Germinal center (tissue), 1 donor: ENCODE measurements around the gene SFXN5.

Experiments
- DNase-seq: peaks from one replicate; pipeline ENCODE4 v3.0.0; 2012; ENCODE audit warnings: mixed read lengths, low spot score

The SFXN5 gene

DNA sequence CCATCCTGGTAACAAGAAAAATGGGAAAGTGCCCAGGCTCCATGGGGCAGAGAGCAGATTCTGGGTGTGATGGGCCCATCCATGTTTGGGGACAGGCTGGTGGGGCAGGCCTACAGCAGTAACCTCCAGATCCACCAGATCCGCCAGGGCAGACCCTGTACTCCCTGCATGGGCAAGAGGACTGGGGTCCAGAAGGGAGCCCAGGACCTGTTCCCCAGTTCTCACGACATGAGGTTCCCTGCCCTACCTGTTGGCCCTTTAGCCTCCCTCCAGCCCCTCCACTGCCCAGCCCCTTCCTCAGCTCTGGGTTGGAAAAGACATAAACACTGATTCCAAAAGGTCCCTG is 115.5 kb downstream of the SFXN5 start:
- DNase-seq: no peak

DNA sequence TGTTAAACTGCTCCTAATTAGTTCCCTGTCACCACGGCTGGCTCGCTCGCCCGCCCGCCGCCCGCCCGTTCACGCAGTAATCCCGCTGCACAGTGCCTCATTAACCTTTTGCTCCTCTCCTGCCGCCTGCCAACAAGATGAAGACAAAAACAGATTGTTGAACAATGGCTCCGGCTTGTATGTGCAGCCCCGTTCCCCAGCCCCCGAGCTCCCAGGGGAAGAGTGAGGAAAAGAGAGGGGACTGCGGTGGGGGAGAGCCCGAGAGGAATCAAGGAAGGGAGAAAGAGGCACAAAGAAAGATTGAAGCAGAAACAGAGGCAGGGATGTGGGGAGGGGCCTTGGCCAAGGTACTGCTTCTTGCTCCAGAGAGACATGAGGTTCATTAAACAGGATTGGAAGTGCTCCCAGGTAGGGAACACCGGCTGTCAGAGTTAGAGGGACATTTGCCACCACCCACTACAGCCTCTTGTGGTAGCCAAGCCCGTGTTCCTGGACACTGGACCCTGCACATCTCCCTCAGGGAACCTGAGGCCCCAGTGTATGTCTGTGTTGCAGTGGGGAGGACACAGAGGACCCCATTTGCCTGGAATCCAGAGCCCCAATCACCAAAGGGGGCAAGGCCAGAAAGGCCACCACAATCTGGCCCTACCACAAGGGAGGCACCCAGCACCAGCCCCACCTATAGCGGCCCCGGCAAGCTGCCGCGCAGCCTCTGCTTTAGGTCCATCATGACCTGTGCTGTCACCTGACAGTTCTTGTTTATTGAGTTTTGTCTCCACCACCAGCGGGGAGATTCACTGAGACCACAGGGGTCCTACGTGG is 116.1 kb downstream of the SFXN5 start:
- no peak for DNase-seq

DNA sequence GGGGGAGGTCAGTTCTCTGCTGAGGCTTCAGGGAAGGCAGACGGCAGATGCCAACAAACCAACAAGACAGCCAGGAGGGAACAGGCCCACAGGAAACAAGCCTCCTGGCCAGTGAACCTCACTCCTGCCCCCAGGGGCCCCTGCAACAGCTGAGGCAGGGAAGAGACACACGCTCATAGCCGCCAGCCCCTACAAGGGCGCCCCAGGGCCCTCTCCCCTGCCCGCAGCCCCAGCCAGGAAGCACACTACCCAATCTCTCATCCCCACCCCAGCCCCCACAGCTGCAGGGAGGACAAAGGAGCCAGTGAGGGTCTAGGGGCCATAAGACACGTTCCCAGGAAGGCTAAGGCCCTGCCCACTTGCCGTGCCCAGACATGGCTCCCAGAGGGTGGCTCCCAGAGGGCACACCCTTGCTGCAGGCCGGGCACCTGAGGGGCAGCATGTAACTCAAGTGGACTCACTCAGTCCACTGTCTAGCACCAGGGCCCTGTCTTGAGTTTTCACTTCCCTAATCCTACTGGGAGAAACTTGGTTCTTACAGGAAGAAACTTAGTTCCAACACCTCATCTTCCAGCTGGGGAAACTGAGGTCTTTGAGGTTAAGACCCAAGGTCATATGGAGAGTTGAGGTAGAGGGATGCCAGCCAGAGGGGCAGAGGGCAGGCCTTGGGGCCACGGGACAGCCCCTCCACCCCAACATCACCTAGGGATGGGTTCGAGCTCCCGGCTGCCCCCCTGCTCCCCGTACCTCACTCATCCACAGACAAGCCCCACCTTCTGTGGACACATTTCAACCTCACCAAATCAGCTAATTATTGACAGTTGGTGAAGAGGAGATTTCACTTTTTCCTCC is 116.9 kb downstream of the SFXN5 start:
- no peak for DNase-seq

DNA sequence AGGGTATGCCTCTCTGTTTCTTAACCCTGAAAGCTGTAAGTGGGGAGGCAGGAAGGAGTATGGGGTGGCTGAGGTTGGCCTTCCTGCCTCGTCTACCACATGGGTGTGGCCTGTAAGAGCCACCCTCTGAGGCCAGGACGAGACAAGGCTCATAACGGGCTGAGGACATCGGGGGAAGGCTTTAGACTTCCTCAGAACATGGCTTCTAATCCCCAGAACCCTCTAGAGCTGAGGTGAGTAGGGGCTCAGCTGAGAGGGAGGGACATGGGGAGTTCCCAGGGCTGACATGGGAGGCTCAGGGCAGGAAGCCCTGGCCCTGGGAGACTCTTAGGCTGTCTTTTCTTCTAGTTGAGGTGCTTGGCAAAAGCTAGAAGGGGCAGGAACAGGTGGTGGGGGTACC is 117.5 kb downstream of the SFXN5 start:
- no peak for DNase-seq

DNA sequence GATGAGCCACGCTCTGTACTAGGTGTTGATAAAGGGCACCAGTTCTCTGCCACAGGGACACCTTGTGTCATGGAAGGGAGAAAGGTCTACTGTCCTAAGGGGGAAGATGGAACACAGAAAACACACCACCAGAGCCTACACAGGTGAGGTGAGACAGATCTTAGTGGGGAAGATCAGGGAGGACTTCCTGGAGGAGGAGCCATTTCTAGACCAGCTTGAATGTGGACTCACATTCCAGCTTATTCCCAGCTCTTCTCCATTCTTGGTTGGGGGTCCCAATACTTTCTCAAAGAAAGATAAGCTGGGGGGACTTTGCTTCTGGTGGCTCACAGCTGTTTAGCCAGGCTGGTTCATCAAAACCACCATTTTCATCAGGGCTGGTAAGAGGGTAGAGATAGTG is 118.0 kb downstream of the SFXN5 start:
- no peak for DNase-seq

DNA sequence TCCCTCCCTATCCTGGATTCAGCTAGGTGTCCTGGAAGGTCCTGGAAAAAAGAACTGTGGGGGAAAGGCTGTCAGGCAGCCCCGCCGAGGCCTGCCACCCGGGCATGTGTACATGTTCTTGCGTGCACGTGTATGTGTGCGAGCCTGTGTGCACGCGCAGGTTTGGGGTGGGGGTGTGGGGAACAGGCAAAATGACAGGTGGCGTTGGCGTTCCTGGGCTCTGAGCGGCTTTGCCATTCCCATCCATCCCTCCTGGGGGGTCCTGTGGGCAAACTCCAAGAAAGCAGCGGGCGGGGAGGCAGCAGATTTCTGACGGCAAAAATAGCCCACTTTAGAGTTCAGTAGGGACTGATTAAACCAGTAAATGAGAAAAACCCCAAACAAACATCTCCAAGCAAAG is 118.6 kb downstream of the SFXN5 start:
- DNase-seq: no peak

DNA sequence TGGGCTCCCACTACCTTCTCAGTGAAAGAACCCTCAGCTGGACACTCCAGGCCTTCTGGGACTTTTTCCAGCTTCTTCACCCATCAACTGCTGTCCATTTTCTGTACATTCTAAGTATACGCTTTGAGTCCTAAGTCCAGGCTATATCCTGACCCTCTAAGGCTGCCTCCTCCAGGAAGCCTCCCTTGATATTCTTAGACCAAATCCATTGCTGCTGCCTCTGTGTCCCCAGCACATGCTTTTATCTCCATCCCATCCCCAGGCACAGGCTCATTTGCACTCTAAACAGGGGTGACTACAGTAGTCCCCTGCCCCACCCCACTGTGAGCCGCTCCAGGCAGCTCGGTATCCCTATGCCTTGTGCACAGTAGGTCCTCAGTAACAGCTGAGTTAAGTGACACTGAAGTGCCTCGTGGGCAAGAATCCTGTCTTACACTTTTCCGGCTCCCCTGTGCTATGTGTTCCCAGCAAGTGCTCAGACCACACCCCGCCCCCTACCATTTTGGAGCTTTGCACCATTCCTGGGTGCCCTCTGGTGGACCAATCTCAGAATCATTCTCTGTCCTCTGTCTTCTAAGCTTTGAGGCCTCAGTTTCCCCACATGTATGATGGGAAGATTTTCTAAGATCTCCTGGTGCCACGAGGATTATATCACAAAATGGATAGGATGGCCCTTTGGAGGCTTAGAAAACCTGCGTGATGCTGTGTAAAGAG is 119.2 kb downstream of the SFXN5 start:
- no peak for DNase-seq

DNA sequence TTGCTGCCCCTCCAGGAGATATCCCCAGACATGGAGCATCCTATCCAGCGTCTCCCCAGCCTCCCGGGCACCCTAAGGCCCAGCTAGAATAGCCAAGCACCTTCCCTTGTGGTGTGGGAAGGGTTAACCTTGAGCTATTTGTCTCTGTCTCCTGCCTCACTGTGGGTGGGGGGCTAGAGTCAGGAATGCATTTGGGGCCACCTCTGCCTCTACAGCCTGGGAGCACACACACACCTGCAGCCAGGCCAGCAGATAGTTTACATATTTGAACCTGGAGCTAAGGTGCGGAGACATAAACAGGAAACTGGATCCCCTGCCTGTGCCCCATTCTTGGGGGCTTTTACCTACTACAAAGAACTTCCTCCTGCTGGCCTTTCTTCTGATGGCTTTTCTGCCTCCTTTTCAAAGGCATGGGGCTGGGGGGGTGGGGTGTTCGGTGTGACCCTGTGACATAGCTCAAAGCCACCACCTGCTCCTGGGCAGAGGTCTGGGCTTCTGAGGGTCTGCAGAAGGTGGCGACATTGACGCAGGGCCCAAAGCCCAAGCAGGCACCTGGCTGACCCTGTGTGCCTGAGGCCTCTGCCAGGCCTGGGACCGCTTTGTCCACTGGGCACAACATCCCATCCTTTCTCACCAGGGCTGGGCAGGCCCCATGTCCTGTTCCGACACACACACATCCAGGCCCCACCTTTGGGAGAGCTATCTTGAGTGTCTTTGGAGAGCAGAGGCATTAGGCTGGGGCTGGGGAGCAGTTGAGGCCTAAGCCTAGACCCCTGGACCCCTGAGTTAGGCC is 120.0 kb downstream of the SFXN5 start:
- DNase-seq: no peak

DNA sequence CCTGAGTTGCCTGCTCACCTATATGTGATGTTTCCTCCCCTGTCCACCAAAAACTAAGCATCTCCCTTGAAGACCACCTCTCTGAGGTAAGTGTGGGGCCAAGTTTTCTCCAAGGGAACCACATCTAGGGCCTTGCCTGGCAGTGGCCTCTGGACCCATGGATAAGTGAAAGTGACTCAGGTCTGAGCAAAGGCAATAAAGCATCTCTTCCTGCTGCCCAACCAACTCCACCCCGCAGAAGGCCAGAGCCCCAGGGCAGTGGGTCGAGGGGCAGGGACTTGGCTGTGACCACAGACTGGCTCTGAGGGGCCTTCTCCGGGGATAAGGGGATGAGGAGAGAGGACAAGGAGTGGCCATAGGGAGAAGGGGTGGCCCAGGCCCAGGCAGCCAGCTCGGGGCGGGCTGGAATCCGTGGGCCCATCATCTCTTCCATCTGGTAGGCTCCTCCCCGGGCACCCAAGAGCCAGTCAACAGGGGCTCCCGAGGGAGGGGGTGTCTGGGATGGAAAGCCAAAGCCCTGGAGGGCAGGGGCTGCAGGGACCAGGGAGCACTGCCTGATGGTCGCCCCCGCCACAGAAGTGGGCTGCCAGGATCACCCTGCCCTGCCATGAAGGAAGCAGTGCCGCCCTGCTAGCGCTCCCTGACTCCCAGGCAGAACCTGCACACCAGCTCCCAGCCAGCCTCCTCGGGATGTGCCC is 120.8 kb downstream of the SFXN5 start:
- no peak for DNase-seq

DNA sequence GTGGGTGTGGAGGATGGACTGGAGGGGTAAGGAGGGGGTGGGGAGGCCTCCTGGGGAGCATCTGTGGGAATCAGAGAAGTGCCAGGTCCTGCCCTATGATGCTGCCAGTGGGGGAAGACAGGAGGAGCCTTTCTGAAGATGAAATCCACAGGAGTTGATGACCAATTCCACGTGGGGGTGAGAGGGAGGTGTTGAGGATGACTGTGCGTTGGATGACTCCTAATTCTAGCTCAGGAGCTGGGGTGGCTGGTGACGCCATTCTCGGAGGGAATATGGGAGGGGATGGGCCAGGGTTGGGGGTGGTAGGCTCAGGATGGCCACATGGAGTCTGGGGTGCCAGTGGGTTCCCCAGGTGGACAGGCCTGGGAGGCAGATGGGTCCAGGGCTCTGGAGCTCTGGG is 121.9 kb downstream of the SFXN5 start:
- no peak for DNase-seq

DNA sequence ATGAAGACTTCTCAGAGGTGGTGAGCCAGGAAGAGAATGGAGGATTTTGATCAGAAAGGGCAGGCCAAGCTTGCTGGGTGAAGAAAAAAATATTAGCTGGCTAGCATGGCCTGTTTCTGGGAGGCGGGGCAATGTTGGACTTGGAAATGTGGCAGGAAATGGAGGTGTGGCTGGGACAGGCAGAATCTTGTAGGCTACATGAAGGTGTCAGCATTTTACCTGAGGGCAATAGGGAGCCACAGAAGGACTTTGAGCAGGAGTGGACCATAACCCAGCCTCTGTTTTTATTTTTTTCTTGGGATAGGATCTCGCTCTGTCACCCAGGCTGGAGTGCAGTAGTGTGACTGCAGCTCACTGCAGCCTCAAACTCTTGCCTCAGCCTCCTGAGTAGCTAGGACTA is 122.5 kb downstream of the SFXN5 start:
- no peak for DNase-seq

DNA sequence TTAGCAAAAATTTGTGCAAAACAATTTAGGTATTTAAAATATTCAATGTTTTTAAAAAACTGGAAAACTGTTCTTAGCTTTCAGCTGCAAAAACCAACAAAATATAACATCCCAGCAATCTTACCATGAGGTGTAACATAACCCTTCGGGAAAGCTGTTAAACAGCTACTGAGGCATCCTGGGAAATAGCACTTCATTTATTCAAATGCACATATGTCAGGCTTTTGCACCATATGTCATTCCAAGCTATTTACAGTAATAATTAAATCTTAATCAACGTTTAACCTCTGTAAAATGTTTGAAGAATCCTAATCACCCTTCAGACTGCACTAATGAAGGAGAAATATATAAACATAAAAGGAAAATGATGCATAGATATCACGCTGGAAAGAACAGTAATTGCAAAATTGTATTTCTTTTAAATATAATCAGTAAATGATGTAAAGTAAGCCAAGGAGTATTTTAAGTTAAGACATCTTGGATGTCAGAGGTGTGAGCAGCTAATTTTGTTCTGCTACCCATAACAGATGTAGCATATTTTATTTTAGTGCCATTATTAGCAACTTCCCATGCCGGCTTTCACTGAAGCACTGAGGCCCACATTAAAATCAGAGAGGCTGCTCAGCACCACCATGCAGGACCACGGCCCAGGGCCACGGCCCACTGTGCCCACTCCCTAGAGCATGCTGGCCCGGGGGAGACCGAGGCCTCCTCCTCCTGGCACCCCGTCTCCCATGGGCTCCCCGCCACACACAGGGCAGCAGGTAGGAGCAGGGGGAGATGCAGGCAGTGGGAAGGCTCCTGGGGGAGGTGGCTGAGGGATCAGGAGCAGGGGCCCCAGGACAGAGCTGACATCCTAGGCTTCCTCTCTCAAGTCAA is 123.3 kb downstream of the SFXN5 start:
- no peak for DNase-seq

DNA sequence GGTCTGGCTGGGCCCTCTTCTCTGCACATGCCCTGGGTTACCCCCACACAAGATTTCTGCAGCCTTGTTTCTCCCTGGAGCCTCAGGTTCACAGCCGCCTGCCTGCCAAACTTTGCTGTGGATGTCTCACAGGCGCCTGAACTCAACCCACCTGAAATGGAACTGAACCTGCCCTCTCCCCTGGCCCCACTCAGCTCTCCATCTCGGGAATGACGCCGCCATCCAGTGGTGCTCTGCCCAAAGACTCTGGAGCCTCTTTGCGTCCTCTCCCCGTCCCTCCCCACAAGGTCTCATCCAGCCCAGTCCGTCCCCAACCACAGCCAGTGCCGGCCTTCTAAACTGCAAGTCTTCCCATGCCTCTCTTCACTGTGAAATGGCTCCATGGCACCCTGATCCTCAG is 125.0 kb downstream of the SFXN5 start:
- DNase-seq: no peak

DNA sequence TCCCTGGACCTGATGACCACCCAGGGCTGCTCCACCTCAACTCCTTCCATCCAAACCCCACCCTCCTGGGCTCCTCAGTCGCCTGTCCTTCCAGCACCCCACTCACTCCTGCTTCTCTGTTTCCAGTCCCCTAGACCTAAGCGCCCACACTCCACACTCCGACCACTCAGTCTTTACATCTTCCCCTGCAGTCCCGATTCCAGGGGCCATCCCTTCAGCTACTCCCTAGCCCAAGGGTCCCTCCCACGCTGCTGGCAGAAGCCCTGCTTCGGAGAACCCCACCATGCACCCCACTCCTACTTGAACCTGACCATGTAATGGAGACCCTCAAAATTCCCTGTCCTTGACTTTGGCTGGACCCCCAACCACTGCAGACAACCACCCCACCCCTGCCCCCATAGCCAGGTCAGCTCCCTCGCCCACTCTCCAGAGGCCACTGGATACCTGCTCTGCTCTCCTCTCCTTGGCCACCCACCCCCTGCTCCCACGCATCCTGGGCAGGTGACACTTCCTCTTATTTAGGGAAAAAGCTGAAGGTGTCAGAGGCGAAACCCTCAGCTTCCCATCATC is 126.0 kb downstream of the SFXN5 start:
- no peak for DNase-seq

DNA sequence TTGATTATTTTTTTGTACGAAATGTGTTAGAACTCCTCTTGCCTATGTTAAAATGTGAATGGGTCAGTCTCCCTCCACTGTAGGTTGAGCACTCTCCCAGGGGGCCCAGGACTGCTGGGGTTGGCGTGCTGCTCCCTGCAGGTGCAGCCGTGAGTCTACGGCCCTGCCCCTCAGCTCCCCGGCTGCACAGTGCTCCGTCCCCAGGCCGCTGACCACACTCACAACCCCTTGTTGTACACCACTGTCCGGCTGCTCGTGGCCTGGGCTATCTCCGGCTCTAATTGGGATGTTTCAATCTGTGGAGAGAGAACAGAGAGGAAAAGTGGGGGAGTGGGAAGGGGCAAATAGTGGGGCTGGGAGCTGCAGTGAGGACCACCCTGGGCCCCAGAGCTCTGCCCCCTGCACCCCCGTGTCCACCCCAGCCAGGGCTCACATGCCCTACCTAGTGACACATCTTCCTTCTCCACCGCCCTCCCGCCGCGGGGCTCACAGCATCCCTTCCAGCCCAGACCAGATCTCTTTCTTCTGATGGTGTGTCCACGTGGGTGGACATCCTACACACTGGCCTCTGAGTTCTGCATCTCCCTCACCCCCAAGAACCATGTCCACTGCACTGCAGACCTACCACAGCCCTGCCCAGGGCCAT is 126.6 kb downstream of the SFXN5 start:
- DNase-seq: no peak

DNA sequence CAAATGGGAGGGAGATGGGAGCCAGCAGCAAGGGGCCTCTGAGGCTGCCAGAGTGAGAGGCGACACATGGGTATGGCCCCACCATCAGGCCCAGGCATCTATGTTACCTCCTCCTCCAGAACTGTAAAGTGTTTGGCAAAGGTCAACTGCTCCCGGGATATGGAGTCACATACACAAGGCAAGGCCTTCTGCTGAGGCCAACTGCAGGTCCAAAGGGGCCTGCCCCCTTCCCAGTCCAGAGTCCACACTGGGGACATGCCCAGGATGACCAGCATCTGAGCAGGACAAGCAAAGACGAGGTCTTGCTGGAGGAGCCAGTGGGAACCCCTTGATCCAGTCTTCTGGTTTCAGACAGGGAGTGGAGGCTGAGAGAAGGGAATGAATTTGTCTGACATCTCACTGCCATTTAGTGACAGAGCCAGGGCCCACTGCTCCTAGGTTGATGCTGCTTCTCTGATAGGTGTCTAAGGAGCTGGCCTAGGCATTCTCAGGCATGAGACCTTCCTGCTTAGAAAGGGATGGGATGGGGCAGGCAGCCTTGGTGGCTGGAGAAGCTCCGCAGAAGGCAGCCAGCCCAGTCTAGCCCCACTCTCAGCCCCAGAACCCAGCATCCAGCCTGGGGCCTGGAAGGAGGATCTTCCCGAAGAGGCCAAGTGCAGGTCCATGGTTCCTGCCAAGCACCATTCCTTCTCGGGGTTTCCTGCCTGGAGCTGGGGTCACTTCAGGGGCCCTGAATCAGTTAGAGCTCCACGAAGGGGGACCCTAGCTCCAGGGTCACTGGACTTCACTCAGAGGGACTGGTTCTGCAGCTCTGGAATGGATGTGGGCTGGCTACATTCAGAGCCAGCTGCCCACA is 127.7 kb downstream of the SFXN5 start:
- no peak for DNase-seq

DNA sequence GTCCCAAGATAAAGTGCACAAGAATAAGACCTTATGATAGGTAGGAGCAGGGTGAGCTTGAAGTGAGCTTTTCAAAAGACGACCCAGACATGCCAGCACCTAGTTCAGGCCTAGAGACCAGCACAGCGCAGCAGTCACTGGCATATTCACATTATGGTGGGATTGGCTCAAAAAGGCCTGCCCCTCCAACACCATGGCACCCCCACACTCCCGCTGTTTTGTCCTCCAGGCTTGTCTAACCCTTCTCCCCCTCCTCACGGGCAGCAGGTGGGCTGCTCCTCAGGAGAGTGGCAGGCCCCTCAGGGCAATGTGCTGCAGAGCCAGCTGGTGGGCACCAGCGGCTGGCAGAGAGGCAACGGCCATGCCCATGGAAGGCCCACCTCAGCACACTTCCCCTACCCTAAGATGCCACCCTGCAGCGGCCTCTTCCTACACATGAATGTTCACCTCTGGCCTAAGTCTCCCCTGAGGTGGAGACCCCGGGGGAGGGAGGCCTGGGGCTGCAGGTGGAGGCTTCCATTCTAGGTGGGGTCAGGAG is 128.6 kb downstream of the SFXN5 start:
- no peak for DNase-seq

DNA sequence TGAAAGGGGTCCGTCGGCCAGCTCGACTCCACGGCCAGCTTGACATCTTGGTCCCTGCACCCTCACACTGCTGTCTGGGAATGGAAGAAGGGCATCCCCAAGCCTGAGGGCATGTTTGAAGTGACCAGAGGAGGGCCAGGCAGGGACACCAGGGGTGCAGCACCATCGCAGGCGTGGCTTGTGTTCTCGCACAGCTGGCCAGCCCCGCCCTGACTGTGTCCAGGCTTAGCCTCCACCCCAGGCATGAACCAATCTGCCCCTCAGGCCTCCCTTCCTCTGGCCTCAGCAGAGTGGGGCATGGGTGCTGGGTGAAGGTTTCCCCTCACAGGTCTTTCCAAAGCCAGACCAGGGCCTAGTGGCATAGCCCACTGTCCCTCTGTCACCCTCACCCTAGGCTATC is 129.2 kb downstream of the SFXN5 start:
- no peak for DNase-seq
